ENCODE measurements around the gene TRMT2A. TPM values are rescaled to one million over a fixed set of nuclear protein-coding genes. Genes with fewer than 3 reads are reported as not detected.
A peak's percentile ranks its signal among the peaks of the same experiment; 100 is the strongest.

Gene TRMT2A
- total and polyA plus RNA-seq, 2 of the 8 experiments (the other 6 are each of a cell fraction or from before 2014, with no cell fraction given), result 44.9 to 50.3 TPM

DNA sequence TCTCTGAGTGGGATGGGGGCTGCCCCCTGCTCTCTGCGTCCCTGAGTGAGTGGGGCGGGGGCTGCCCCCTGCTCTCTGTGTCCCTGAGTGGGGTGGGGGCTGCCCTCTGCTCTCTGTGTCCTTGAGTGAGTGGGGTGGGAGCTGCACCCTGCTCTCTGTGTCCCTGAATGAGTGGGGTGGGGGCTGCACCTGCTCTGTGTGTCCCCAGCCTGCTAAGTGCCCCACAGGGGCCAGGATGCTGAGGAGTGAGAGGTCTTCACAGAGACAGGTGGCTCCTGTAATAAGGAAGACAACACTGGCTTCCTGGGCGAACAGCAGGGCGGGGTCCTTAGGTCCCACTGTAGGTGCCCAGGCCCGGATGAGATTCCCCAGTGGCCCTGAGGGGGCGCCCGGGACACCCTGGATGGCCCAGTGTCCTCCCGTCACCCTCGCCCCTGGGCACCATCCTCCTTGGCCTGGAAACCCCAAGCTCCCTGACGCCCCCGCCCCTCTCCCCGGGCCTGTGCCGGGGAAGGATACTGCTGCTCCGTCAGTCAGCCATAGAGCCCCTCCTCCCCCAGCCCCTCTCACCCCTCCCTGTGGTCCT is 37.7 kb upstream of the TRMT2A start:
- no peak overlapping the region for H3K4me2 ChIP-seq (ENCODE audit: insufficient read depth in 1 of 2, low read depth in 2 of 2, low read length in 2 of 2)

More for the DNA sequence above, 37.7 kb upstream of the TRMT2A start:
- H4K20me1 ChIP-seq (replicated peaks in 1 of 2; ENCODE audit: control insufficient read depth in 1 of 2, insufficient read depth in 2 of 2, low read length in 2 of 2), result no peaks in the 10 kb centered on the region
- H2AFZ ChIP-seq (ENCODE audit: low read length), result no peak overlapping the region
- peaks cover 0 to 7% (median 4%) of the 10 kb centered on the region in 4 experiments; a peak in 4 of 7 replicates for H3K4me1 ChIP-seq (replicated peaks in 1 of 4; ENCODE audit: control insufficient read depth in 3 of 4, insufficient read depth in 4 of 4, low read length in 3 of 4)
- FAIRE-seq (no peak), DNase-seq (ENCODE audit: low read depth in 1 of 2, low spot score in 2 of 2) (no peak)
- no peak overlapping the region for H2BK15ac ChIP-seq (ENCODE audit: low read length)
- 72% methylated on average over 9 of the region's 14 CpGs; no CpG with 5 or more reads in 1 of the 2 experiments for WGBS, 2 experiments (ENCODE audit: extremely low coverage in 1 of 2, insufficient coverage in 1 of 2, insufficient read length in 1 of 2, insufficient replicate concordance in 2 of 2, low coverage in 1 of 2, low lambda C conversion rate in 2 of 2, missing lambda C conversion rate in 1 of 2)
- no peak overlapping the region for H2BK20ac ChIP-seq (ENCODE audit: low read length)
- no peak overlapping the region for H4K91ac ChIP-seq (replicated peaks; ENCODE audit: insufficient read length, low read length)
- H3K27ac ChIP-seq (ENCODE audit: low read depth, low read length), result no peak overlapping the region
- no peak overlapping the region for H3K9ac ChIP-seq (replicated peaks in 1 of 4; ENCODE audit: extremely low read depth in 1 of 4, low read depth in 3 of 4, low read length in 3 of 4)
- H4K5ac ChIP-seq (ENCODE audit: insufficient read length, low read depth, low read length), result no peak overlapping the region
- no peak overlapping the region for H2BK120ac ChIP-seq (replicated peaks; ENCODE audit: low read depth, low read length)
- no peak overlapping the region for H2BK12ac ChIP-seq (ENCODE audit: low read depth, low read length)
- H3K23ac ChIP-seq (ENCODE audit: insufficient read length), result no peak overlapping the region
- H3K14ac ChIP-seq (ENCODE audit: insufficient read length), result no peak overlapping the region
- H4K8ac ChIP-seq (ENCODE audit: extremely low read depth, insufficient read depth, low read length), result no peak overlapping the region; the same call in 1 of the 2 replicates
- no peaks in the 10 kb centered on the region for H3K23me2 ChIP-seq (ENCODE audit: low read depth, low read length)
- H3K4me3 ChIP-seq (ENCODE audit: extremely low read depth in 1 of 4, insufficient read depth in 2 of 4, low read depth in 3 of 4, low read length in 4 of 4), result no peak overlapping the region
- ChIA-PET POLR2A (ENCODE audit: partially characterized antibody) (interaction anchor here (0.8 to 2.4 kb wide), 4 partner anchors 24 to 134 kb away, joined by 3 to 5 read pairs (median 4); partner anchors contain the start of gene TANGO2), CTCF (ENCODE audit: partially characterized antibody) (interaction anchor here (0.6 to 7.7 kb wide), 18 partner anchors 10 to 655 kb away, joined by 3 to 98 read pairs (median 4); no protein-coding TSS in a partner anchor)
- H2AK5ac ChIP-seq (ENCODE audit: low read depth, low read length), result no peak overlapping the region
- H3K36me3 ChIP-seq (ENCODE audit: control insufficient read depth in 2 of 4, insufficient read depth in 4 of 4, low read length in 3 of 4), result no peaks in the 10 kb centered on the region
- H3K56ac ChIP-seq (replicated peaks; ENCODE audit: insufficient read length, low read depth, low read length), result no peak overlapping the region
- H3K79me1 ChIP-seq (ENCODE audit: low read depth, low read length), result no peaks in the 10 kb centered on the region
- no peaks in the 10 kb centered on the region for H3K79me2 ChIP-seq (ENCODE audit: control insufficient read depth in 1 of 2, insufficient read depth in 2 of 2, low read length in 2 of 2)
- no peak overlapping the region for H3K4ac ChIP-seq (replicated peaks; ENCODE audit: insufficient read length, low read depth, low read length)
- H2BK5ac ChIP-seq (ENCODE audit: low read depth, low read length), result no peak overlapping the region
- no peak overlapping the region for H3K18ac ChIP-seq (ENCODE audit: extremely low read depth, low read length)
- H3K9me3 ChIP-seq (ENCODE audit: insufficient read depth in 2 of 2, low read depth in 1 of 2, low read length in 1 of 2), result no peaks in the 10 kb centered on the region
- TF ChIP-seq FOSL1 (IDR thresholded peaks at IDR 0.05; ENCODE audit: insufficient read depth, low read depth, low read length), result no peak
- no peak for TF ChIP-seq CHD2 (IDR thresholded peaks at IDR 0.05; ENCODE audit: low read length)
- TF ChIP-seq, protein P1, sequence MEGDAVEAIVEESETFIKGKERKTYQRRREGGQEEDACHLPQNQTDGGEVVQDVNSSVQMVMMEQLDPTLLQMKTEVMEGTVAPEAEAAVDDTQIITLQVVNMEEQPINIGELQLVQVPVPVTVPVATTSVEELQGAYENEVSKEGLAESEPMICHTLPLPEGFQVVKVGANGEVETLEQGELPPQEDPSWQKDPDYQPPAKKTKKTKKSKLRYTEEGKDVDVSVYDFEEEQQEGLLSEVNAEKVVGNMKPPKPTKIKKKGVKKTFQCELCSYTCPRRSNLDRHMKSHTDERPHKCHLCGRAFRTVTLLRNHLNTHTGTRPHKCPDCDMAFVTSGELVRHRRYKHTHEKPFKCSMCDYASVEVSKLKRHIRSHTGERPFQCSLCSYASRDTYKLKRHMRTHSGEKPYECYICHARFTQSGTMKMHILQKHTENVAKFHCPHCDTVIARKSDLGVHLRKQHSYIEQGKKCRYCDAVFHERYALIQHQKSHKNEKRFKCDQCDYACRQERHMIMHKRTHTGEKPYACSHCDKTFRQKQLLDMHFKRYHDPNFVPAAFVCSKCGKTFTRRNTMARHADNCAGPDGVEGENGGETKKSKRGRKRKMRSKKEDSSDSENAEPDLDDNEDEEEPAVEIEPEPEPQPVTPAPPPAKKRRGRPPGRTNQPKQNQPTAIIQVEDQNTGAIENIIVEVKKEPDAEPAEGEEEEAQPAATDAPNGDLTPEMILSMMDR (IDR thresholded peaks at IDR 0.05; ENCODE audit: control extremely low read depth in 1 of 3, insufficient read depth in 1 of 3, low read depth in 1 of 3, low read length in 3 of 3), result peak in 2 of 3 experiments; percentile 1 to 23; a peak in 2 of 4 replicates
- H3K27me3 ChIP-seq (replicated peaks in 1 of 4; ENCODE audit: control insufficient read depth in 3 of 4, extremely low read depth in 1 of 4, insufficient read depth in 3 of 4, low read length in 3 of 4), result no peaks in the 10 kb centered on the region
